Osteocyte (in vitro differentiated cells): ENCODE measurements around the gene ZNF846. TPM values are rescaled to one million over a fixed set of nuclear protein-coding genes. Genes with fewer than 3 reads are reported as not detected.

Experiments used
- DNase-seq: peaks from one replicate; pipeline ENCODE4 v3.0.0; 2021; ENCODE audit warnings: mixed read lengths; ENCODE audit not compliant: unreplicated experiment; ENCODE audit errors: extremely low spot score
- H3K27ac Mint-ChIP-seq: one replicate; pipeline ENCODE4 v1.8.0; 2021; ENCODE audit warnings: mild to moderate bottlenecking, mixed read lengths; ENCODE audit not compliant: unreplicated experiment
- H3K27me3 Mint-ChIP-seq: one replicate; pipeline ENCODE4 v1.8.0; 2021; ENCODE audit warnings: mixed read lengths; ENCODE audit not compliant: unreplicated experiment
- H3K36me3 Mint-ChIP-seq: one replicate; pipeline ENCODE4 v1.8.0; 2021; ENCODE audit warnings: mixed read lengths; ENCODE audit not compliant: unreplicated experiment
- H3K4me1 Mint-ChIP-seq: one replicate; pipeline ENCODE4 v1.8.0; 2021; ENCODE audit warnings: mixed read lengths; ENCODE audit not compliant: unreplicated experiment
- H3K4me3 Mint-ChIP-seq: one replicate; pipeline ENCODE4 v1.8.0; 2021; ENCODE audit warnings: mild to moderate bottlenecking, moderate library complexity, mixed read lengths; ENCODE audit not compliant: unreplicated experiment
- H3K9me3 Mint-ChIP-seq: one replicate; pipeline ENCODE4 v1.8.0; 2021; ENCODE audit warnings: mixed read lengths; ENCODE audit not compliant: unreplicated experiment
- CTCF ChIP-seq: fragments of 200-600 bp; sonication (generic); IDR thresholded peaks from 2 replicates; pipeline ENCODE4 v1.5.0; 2021; ENCODE audit warnings: antibody characterized with exemption, mild to moderate bottlenecking, moderate library complexity
- total RNA-seq: library from RNA; stranded (reverse); gene quantifications from 2 replicates; pipeline ENCODE4 v1.2.1, GENCODE V29; 2021

ZNF846 gene
- total RNA-seq, 1 donor from 2014 or later = 15.3 TPM

- Mint-ChIP-seq H3K9me3 (peaks cover 26% of the 10 kb centered on the region), H3K36me3 (peaks cover 67% of the 10 kb centered on the region), H3K4me3 (no peak overlapping the region)
These were observed 10.7 kb downstream of the ZNF846 start for GRCh38 chr19:9757544-9758501.

GRCh38 chr19:9752701-9753443 is 15.7 kb downstream of the ZNF846 start:
- H3K36me3 Mint-ChIP-seq = peaks cover 38% of the 10 kb centered on the region
- no peak overlapping the region for H3K4me3 Mint-ChIP-seq

More at GRCh38 chr19:9757544-9758501, 10.7 kb downstream of the ZNF846 start:
- TF ChIP-seq CTCF = no peak
- Mint-ChIP-seq H3K27me3 (no peaks in the 10 kb centered on the region), H3K27ac (no peak overlapping the region), H3K4me1 (no peaks in the 10 kb centered on the region)
- DNase-seq = no peak

GRCh38 chr19:9751446-9751845 is 17.1 kb downstream of the ZNF846 start:
- Mint-ChIP-seq H3K27ac (no peak overlapping the region), H3K27me3 (no peaks in the 10 kb centered on the region), H3K4me1 (no peaks in the 10 kb centered on the region), H3K4me3 (no peak overlapping the region), H3K36me3 (peaks cover 25% of the 10 kb centered on the region), H3K9me3 (peaks cover 27% of the 10 kb centered on the region)
- no peak for DNase-seq
- no peak for TF ChIP-seq CTCF

More at GRCh38 chr19:9752701-9753443, 15.7 kb downstream of the ZNF846 start:
- DNase-seq = no peak
- Mint-ChIP-seq H3K4me1 (no peaks in the 10 kb centered on the region), H3K9me3 (peaks cover 27% of the 10 kb centered on the region), H3K27me3 (no peaks in the 10 kb centered on the region), H3K27ac (no peak overlapping the region)
- TF ChIP-seq CTCF = no peak

GRCh38 chr19:9741476-9742171 is 26.9 kb downstream of the ZNF846 start:
- Mint-ChIP-seq H3K9me3 (peaks cover 13% of the 10 kb centered on the region), H3K36me3 (no peaks in the 10 kb centered on the region), H3K27ac (no peak overlapping the region), H3K4me1 (no peaks in the 10 kb centered on the region), H3K4me3 (no peak overlapping the region), H3K27me3 (no peaks in the 10 kb centered on the region)
- no peak for TF ChIP-seq CTCF
- no peak for DNase-seq
